Right atrium auricular region (tissue), 2 donors: ENCODE measurements around the gene PLXNA3. TPM values are rescaled to one million over a fixed set of nuclear protein-coding genes. Genes with fewer than 3 reads are reported as not detected.

Experiments used
- DNase-seq: peaks from one replicate; pipeline ENCODE4 v3.0.0-alpha.2; 2019; ENCODE audit warnings: low spot score
- H3K27ac ChIP-seq, 2 donors: fragments of 200-600 bp; sonication (generic); 1 replicate in 1 of 2; 2 replicates in 1 of 2; pipeline ENCODE4 v1.5.1; 2016 to 2019
- H3K27me3 ChIP-seq, 2 donors: fragments of 200-600 bp; sonication (generic); one replicate each; pipeline versions ENCODE4 v1.5.1 to v1.6.0; 2017 to 2019
- H3K36me3 ChIP-seq: fragments of 200-600 bp; sonication (generic); one replicate; pipeline ENCODE4 v1.5.1; 2016
- H3K4me1 ChIP-seq, 2 donors: fragments of 200-600 bp; sonication (generic); one replicate each; pipeline versions ENCODE4 v1.5.1 to v1.6.0; 2017 to 2019
- H3K4me3 ChIP-seq, 2 donors: fragments of 200-600 bp; sonication (generic); 1 replicate in 1 of 2; 2 replicates in 1 of 2; pipeline ENCODE4 v1.5.1; 2017 to 2019; ENCODE audit warnings: mild to moderate bottlenecking in 1 of 2, moderate library complexity in 1 of 2
- H3K9me3 ChIP-seq, 2 donors: fragments of 200-600 bp; sonication (generic); one replicate each; pipeline ENCODE4 v1.5.1; 2019
- total RNA-seq, 2 donors: library from RNA; depleted of rRNA; stranded (reverse); fragments of >200 nt; gene quantifications; one replicate each; pipeline ENCODE4 v1.1.0, GENCODE V29; 2016
- TF ChIP-seq, protein P1 (sequence below), 2 donors: fragments of 200-600 bp; sonication (generic); IDR thresholded peaks; one replicate each; pipeline ENCODE4 v1.5.1; 2019; ENCODE audit warnings: antibody characterized with exemption in 2 of 2

The PLXNA3 gene
- total RNA-seq, 2 donors from 2014 or later = 5.9 to 7.1 TPM

DNA sequence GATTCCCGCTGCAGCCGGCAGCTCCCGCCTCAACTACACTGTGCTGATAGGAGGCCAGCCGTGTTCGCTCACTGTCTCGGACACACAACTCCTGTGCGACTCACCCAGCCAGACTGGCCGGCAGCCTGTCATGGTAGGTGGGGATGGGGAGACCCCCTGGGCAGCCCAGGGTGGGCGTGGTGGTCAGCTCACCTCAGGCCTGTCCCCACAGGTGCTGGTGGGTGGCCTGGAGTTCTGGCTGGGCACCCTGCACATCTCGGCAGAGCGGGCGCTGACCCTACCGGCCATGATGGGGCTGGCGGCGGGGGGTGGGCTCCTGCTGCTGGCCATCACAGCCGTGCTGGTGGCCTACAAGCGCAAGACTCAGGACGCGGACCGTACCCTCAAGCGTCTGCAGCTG is 9.5 kb downstream of the PLXNA3 start:
- Histone ChIP-seq H3K27ac (no peak overlapping the region), H3K9me3 (no peaks in the 10 kb centered on the region), H3K4me1 (no peaks in the 10 kb centered on the region), H3K27me3 (no peaks in the 10 kb centered on the region), H3K4me3 (no peak overlapping the region), H3K36me3 (peaks cover 18% of the 10 kb centered on the region)
- DNase-seq = no peak
- TF ChIP-seq, protein P1, sequence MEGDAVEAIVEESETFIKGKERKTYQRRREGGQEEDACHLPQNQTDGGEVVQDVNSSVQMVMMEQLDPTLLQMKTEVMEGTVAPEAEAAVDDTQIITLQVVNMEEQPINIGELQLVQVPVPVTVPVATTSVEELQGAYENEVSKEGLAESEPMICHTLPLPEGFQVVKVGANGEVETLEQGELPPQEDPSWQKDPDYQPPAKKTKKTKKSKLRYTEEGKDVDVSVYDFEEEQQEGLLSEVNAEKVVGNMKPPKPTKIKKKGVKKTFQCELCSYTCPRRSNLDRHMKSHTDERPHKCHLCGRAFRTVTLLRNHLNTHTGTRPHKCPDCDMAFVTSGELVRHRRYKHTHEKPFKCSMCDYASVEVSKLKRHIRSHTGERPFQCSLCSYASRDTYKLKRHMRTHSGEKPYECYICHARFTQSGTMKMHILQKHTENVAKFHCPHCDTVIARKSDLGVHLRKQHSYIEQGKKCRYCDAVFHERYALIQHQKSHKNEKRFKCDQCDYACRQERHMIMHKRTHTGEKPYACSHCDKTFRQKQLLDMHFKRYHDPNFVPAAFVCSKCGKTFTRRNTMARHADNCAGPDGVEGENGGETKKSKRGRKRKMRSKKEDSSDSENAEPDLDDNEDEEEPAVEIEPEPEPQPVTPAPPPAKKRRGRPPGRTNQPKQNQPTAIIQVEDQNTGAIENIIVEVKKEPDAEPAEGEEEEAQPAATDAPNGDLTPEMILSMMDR (IDR thresholded peaks at IDR 0.05) = no peak

DNA sequence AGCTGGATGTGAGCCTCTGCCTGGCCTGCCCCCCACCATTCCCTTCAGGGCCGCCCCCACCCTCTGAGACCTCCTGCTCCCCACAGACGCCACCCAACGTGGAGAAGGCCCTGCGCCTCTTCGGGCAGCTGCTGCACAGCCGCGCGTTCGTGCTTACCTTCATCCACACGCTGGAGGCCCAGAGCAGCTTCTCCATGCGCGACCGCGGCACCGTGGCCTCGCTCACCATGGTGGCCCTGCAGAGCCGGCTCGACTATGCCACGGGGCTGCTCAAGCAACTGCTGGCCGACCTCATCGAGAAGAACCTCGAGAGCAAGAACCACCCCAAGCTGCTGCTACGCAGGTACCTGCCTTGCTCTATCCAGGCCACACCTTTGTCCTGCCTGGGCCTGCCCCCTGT is 10.1 kb downstream of the PLXNA3 start:
- H3K4me1 ChIP-seq = no peaks in the 10 kb centered on the region
- no peaks in the 10 kb centered on the region for H3K27me3 ChIP-seq
- DNase-seq = no peak
- H3K27ac ChIP-seq = no peak overlapping the region
- no peaks in the 10 kb centered on the region for H3K9me3 ChIP-seq
- TF ChIP-seq, protein P1 (IDR thresholded peaks at IDR 0.05) = no peak
- H3K4me3 ChIP-seq = no peak overlapping the region
- H3K36me3 ChIP-seq = peaks cover 18% of the 10 kb centered on the region

DNA sequence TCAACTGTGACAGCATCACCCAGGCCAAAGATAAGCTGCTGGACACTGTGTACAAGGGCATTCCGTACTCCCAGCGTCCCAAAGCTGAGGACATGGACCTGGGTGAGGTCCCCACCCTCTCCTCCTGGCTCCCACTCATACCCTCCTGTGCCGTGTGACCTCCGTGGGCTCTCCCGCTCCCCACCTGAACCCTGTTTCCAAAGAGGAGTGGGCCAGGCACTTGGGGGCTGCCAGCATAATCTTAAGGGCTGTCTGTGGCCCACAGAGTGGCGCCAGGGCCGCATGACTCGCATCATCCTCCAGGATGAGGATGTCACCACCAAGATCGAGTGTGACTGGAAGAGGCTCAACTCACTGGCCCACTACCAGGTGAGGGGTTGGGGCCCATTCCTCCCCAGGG is 11.0 kb downstream of the PLXNA3 start:
- Histone ChIP-seq H3K27me3 (no peaks in the 10 kb centered on the region), H3K4me3 (no peak overlapping the region), H3K36me3 (peaks cover 18% of the 10 kb centered on the region), H3K4me1 (no peaks in the 10 kb centered on the region), H3K9me3 (no peaks in the 10 kb centered on the region), H3K27ac (no peak overlapping the region)
- TF ChIP-seq, protein P1 (IDR thresholded peaks at IDR 0.05) = no peak
- no peak for DNase-seq

DNA sequence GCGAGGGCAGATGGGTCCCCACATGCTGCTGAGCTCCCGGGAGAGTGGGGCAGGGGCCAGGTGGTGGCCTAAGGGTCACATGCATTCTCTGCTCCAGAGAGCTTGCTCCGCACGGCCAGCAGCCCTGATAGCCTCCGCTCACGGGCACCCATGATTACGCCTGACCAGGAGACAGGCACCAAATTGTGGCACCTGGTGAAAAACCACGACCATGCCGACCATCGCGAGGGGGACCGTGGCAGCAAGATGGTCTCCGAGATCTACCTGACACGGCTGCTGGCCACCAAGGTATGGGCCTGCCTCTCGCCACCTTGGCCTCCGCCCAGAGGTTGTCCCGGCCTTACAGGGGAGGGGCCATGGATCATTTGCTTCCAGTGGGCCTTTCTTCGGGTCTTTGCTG is 11.8 kb downstream of the PLXNA3 start:
- Histone ChIP-seq H3K4me3 (no peak overlapping the region), H3K4me1 (no peaks in the 10 kb centered on the region), H3K27me3 (no peaks in the 10 kb centered on the region), H3K27ac (no peak overlapping the region), H3K9me3 (no peaks in the 10 kb centered on the region), H3K36me3 (peaks cover 18% of the 10 kb centered on the region)
- DNase-seq = no peak
- TF ChIP-seq, protein P1 (IDR thresholded peaks at IDR 0.05) = no peak

DNA sequence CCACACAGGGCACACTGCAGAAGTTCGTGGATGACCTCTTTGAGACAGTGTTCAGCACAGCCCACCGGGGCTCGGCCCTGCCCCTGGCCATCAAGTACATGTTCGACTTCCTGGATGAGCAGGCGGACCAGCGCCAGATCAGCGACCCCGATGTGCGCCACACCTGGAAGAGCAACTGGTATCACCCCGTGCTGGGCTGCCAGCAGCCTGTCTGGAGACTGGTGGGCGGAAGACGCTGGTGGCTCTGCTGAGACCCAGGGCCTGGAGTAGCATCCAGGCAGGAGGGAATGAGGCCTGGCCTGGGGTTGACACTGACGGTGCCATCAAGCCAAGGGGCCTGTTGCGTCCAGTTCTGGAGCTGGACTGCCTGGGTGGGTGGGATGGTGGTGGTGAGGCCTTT is 12.4 kb downstream of the PLXNA3 start:
- no peaks in the 10 kb centered on the region for H3K9me3 ChIP-seq
- TF ChIP-seq, protein P1 (IDR thresholded peaks at IDR 0.05) = no peak
- no peaks in the 10 kb centered on the region for H3K27me3 ChIP-seq
- no peaks in the 10 kb centered on the region for H3K4me1 ChIP-seq
- H3K4me3 ChIP-seq = no peak overlapping the region
- no peak overlapping the region for H3K27ac ChIP-seq
- peaks cover 18% of the 10 kb centered on the region for H3K36me3 ChIP-seq
- DNase-seq = no peak

DNA sequence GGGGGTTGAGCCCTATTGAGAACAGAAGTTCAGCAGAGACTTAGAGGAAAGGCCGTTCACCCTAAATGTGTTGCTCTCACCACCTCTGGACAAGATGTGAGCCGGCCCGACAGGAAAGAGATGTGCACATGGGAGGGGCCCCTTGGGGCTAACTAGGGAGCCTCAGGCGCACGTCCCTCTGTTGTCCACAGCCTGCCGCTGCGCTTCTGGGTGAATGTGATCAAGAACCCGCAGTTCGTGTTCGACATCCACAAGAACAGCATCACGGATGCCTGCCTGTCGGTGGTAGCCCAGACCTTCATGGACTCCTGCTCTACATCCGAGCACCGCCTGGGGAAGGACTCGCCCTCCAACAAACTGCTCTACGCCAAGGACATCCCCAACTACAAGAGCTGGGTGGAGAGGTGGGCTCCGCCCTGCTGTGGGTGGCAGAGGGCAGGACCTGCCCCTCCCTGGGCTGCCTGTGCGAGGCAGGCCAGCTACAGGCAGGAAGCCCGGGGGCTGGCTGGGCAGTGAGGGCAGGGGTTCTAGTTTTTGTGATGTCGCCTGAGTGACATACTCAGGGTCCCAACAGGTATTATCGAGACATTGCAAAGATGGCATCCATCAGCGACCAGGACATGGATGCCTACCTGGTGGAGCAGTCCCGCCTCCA is 13.0 kb downstream of the PLXNA3 start:
- Histone ChIP-seq H3K27me3 (no peaks in the 10 kb centered on the region), H3K36me3 (peaks cover 18% of the 10 kb centered on the region), H3K4me1 (no peaks in the 10 kb centered on the region), H3K9me3 (no peaks in the 10 kb centered on the region), H3K4me3 (no peak overlapping the region), H3K27ac (no peak overlapping the region)
- DNase-seq = no peak
- TF ChIP-seq, protein P1 (IDR thresholded peaks at IDR 0.05) = no peak
